Islet precursor cell (in vitro differentiated cells): ENCODE data around the gene AKAP8.
"Not testable (repeated sequence)": the region's sequence is repeated elsewhere in the genome, so short reads cannot be mapped to it uniquely, and the experiment has no call there.

ENCODE experiments used
- DNase-seq: peaks from one replicate; pipeline ENCODE4 v3.0.0-alpha.2; 2018

The AKAP8 gene

DNA sequence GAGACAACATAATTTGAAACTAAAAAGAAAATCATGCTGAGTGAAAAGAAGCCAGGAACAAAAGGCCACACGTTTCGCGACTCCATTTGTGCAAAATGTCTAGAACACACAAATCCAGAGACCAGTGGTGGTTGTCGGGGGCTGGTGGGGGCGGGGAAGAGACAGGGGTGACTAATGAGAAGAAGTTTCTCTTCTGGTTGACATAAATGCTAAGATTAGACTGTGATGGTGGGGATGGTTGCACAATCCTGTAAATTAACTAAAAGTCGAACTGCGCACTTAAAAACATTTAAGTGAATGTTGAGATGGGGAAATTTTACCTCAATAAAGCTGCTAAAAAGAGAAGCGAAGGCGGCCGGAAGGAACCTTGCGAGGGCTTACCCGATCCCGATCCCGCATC is 7.1 kb downstream of the AKAP8 start:
- DNase-seq: no peak

DNA sequence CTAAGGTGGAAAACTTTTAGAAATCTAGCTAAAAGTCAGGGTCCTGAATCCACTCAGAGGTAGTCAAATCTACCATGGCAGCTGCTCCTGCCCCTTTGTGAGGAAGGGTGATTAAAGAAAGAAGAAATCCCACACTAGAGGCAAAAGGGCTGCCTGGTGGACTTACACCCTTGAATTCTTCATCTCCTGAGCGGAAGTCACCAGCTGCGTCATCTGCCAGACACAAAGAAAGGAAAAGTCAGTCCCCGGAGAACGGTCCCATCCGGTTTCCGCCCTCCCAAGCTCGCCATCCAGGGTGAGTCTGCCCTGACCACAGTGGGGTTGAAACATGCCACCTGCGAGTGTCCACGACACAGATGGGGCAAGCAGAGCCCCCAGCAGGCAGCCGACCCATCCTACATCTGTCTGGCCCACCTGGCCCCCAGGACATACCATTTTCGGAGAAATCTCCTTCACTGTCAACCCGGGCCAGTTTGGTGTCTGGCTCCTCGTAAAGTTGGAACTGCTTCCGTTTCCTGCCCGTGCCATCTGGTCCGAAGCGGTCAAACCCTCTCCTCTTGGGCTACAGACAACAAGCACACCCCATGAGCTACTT is 7.7 kb downstream of the AKAP8 start:
- no peak for DNase-seq

DNA sequence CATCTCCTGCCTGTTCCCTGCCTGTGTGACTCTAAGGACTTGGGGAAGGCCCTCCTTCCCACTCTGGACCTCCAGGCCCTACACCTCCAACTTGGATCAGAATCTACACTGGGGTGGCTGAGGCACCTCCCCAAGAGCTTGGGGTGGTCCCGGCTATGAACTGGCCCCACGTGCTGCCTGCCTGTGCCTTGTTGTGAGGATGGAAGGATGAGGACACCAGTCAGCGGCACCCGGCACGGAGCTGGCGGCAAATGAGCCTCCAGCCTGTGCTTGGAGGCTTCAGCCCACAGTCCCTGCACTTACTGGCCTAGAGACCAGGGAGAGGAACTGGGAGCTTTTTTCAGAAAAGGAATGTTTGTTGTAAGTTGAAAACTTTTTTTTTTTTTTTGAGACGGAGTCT is 8.5 kb downstream of the AKAP8 start:
- DNase-seq: no peak

GRCh38 chr19:15369594-15369891 is 10.0 kb downstream of the AKAP8 start:
- no peak for DNase-seq

GRCh38 chr19:15368798-15369593 is 10.6 kb downstream of the AKAP8 start:
- DNase-seq: no peak

DNA sequence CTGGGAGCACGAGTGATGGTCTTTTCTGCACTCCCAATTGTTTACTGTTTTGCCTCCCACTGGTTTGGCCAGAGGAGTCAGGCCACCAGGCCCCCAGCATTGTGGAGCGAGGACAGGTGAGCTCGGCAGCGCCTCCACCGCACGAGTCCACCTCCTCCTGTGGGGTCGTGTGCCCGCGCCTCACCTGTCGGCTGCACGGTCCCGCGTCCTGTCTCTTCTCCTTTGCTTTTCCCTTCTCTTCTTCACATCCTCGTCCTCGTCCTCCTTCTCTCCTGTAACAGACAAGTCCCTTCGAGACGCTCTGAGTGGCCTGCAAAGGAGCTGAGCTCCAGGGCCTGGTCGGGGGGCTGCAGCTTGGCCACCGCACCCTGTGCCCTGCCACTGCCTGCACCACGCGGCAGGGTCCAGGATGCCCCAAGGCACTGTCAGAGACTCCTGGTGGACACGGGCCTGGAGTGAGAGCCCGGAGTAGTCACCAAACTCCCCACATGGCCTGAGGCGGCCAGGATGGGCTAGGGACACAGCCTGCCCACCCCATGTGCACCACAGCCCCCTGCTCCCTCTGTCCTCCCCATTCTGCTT is 11.4 kb downstream of the AKAP8 start:
- no peak for DNase-seq

DNA sequence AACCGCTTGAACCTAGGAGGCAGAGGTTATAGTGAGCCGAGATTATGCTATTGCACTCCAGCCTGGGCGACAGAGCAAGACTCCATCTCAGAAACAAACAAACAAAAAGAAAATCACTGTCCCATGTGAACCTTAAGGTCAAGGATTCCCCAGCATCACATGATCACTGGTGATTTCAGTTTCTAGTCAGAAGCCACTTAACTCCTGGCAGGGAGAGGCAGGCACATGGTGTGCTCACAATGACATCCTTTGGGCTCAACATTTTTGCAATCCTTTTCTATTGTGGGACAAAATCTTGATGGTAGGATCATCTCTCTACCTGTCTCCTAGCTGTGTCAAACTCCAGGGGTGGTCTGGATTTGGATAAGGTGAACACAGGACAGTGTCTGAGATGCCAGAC is 12.1 kb downstream of the AKAP8 start:
- DNase-seq: no peak

DNA sequence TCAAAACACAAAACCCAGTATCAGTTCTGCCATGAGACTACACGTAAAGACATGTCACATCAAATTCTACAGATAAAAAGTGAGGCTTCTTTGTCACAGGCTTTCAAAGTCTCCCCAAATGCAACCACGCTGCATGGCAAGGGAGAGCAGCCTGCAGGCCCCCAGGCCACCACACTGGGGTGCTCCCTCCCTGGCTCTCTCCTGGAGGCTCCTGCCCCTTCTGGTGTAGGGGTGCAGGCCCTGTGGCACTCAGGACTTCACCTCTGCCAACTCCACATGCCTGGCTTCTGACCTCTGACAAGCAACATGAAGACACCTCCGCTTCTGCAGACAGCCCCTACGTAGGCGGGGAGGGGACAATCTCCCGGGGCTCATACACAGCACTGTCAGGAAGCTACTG is 14.3 kb downstream of the AKAP8 start:
- DNase-seq: no peak

- not testable (repeated sequence) for DNase-seq
These were observed 15.8 kb downstream of the AKAP8 start for GRCh38 chr19:15363791-15364190.

DNA sequence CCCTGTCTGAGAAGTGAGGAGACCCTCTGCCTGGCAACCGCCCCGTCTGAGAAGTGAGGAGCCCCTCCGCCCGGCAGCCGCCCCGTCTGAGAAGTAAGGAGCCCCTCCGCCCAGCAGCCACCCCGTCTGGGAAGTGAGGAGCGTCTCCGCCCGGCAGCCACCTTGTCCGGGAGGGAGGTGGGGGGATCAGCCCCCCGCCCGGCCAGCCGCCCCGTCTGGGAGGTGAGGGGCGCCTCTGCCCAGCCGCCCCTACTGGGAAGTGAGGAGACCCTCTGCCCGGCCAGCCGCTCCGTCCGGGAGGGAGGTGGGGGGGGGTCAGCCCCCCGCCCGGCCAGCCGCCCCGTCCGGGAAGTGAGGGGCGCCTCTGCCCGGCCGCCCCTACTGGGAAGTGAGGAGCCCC is 16.5 kb downstream of the AKAP8 start:
- not testable (repeated sequence) for DNase-seq

DNA sequence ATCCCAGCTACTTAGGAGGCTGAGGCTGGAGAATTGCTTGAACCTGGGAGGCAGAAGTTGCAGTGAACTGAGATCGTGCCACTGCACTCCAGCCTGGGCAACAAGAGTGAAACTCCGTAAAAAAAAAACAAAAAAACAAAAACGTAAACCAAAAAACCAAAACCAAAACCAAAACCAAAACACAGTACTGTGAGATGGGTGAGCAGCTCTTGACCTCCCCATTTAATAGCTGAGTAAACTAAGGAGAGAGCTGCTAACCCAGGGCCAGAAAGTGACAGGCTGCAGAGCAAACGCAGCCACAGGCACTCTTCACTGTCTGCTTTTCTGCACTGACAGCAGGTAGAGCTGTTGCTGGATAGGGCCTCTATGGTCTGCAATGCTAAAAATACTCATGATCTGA is 19.6 kb downstream of the AKAP8 start:
- DNase-seq: not testable (repeated sequence)

DNA sequence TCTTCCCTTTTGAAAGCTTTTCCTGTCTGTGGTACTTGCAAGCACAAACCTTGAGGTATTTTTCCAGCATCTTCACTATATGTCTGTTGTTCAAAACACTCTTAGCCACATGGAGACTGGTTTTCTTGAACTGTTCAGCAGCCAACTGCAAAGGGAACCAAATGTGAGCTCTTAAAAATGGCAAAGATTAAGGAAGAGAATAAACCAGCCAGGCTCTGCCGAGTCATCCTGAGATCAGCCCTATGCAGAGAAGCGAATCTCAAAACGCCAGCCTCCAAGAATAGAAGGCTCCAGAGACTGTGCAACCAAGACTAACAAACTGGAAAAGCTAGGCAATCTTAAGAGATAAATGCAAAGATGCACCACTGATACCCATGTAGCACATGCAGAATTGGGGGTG is 20.7 kb downstream of the AKAP8 start:
- no peak for DNase-seq

- no peak for DNase-seq
These were observed 21.7 kb downstream of the AKAP8 start for GRCh38 chr19:15357906-15358305.

- DNase-seq: no peak
These were observed 24.9 kb downstream of the AKAP8 start for GRCh38 chr19:15354566-15355296.

- DNase-seq: no peak
These were observed 25.7 kb downstream of the AKAP8 start for GRCh38 chr19:15353908-15354307.

GRCh38 chr19:15352535-15352934 is 27.1 kb downstream of the AKAP8 start:
- DNase-seq: not testable (repeated sequence)

DNA sequence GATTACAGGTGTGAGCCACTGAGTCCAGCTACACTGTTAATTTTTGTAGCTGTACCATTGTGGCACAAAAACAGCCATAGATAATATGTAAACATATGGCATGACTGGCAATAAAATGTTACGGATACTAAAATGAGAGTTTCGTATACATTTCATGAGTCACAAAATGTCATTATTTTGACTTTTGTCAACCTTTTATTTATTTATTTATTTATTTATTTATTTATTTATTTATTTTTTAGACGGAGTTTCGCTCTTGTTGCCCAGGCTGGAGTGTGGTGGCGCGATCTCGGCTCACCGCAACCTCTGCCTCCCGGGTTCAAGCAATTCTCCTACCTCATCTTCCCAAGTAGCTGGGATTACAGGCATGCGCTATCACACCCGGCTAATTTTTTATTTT is 38.3 kb downstream of the AKAP8 start:
- not testable (repeated sequence) for DNase-seq

DNA sequence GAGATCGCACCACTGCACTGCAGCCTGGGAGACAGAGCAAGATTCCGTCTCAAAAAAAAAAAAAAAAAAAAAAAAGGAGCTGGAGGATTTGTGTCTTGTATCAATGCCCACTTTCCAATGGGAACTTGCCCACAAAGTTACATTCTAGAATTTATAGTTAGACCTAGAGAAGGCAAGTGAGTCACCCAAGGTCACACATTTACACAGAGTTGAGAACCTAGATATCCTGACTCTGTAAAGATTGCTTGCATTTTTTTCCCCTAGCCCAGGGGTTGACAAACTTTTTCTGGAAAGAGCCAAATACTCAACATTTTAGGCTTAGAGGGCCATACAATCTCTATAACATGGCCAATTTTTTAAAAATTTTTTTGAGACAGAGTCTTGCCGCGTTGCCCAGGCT is 39.5 kb downstream of the AKAP8 start:
- DNase-seq: no peak

DNA sequence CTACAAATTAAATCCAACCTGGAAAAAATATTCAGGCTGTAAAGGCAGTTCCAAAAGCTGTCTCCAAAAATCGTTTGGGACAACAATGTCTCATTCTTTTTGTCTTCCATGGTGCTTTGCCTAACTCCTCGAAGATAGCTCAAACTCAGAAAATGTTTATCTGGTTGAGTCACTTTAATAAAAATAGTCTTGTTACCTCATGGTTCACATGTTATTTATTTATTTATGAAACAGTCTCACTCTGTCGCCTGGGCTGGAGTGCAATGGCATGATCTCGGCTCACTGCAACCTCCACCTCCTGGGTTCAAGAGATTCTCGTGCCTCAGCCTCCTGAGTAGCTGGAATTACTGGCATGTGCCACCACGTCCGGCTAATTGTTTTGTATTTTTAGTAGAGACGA is 42.4 kb downstream of the AKAP8 start:
- DNase-seq: no peak

GRCh38 chr19:15335992-15336391 is 43.6 kb downstream of the AKAP8 start:
- not testable (repeated sequence) for DNase-seq

GRCh38 chr19:15332311-15332996 is 47.1 kb downstream of the AKAP8 start, which contains the start of gene BRD4:
Gene BRD4, minus strand, starts transcription at chr19:15332539. Its CDS starts 59,440 bp downstream, at chr19:15273099.
- DNase-seq: peak; percentile 87

- peak; percentile 68 for DNase-seq
These were observed 47.9 kb downstream of the AKAP8 start for GRCh38 chr19:15331419-15332310.
